ENCODE measurements around the gene WDR55.

DNA sequence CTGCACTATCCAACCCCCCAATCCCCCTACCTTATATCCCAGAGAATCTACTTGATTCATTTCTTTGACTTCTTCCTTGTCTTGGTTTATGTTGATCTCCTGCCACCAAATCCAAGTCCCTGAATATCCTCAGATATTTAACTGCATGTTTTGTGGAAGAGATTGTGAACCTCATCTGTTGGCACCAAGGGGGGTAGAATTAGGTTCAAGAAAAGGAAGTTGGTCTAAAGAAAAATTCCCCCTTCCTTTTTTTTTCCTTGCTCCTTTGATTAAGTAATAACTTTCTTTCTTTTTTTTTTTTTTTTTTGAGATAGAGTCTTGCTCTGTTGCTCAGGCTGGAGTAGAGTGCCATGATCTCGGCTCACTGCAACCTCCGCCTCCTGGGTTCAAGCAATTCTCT lies 31.2 kb upstream of the WDR55 start:
- TF ChIP-seq, protein P1, sequence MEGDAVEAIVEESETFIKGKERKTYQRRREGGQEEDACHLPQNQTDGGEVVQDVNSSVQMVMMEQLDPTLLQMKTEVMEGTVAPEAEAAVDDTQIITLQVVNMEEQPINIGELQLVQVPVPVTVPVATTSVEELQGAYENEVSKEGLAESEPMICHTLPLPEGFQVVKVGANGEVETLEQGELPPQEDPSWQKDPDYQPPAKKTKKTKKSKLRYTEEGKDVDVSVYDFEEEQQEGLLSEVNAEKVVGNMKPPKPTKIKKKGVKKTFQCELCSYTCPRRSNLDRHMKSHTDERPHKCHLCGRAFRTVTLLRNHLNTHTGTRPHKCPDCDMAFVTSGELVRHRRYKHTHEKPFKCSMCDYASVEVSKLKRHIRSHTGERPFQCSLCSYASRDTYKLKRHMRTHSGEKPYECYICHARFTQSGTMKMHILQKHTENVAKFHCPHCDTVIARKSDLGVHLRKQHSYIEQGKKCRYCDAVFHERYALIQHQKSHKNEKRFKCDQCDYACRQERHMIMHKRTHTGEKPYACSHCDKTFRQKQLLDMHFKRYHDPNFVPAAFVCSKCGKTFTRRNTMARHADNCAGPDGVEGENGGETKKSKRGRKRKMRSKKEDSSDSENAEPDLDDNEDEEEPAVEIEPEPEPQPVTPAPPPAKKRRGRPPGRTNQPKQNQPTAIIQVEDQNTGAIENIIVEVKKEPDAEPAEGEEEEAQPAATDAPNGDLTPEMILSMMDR (IDR thresholded peaks at IDR 0.05), result no peak
- no peak for TF ChIP-seq POLR2A (IDR thresholded peaks at IDR 0.05)
